ENCODE data around the gene NHS.

DNA sequence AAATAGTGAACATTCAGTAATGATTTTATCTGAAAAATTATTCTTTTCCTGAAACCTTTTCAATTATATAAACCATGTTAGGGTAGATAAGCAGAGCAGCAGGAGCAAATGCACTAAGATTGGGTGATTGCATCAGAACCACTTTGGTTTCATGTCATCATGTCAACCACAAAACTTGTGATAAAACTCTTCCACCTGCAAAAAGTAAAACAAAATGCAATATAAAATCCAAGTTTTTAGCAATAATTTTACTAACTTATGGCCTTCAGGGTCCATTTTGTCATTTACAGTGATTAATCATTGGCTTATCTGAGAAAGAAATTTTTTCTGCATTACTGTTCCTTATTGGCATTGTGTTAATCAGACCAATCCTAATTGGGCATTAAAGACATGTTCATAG, 42.4 kb downstream of the NHS start:
- TF ChIP-seq POLR2A (IDR thresholded peaks at IDR 0.05): no peak
- TF ChIP-seq, protein P1, sequence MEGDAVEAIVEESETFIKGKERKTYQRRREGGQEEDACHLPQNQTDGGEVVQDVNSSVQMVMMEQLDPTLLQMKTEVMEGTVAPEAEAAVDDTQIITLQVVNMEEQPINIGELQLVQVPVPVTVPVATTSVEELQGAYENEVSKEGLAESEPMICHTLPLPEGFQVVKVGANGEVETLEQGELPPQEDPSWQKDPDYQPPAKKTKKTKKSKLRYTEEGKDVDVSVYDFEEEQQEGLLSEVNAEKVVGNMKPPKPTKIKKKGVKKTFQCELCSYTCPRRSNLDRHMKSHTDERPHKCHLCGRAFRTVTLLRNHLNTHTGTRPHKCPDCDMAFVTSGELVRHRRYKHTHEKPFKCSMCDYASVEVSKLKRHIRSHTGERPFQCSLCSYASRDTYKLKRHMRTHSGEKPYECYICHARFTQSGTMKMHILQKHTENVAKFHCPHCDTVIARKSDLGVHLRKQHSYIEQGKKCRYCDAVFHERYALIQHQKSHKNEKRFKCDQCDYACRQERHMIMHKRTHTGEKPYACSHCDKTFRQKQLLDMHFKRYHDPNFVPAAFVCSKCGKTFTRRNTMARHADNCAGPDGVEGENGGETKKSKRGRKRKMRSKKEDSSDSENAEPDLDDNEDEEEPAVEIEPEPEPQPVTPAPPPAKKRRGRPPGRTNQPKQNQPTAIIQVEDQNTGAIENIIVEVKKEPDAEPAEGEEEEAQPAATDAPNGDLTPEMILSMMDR (IDR thresholded peaks at IDR 0.05): no peak

All from body of pancreas (tissue), 4 donors.